Measurements from ENCODE around the gene SHROOM4.

The SHROOM4 gene

DNA sequence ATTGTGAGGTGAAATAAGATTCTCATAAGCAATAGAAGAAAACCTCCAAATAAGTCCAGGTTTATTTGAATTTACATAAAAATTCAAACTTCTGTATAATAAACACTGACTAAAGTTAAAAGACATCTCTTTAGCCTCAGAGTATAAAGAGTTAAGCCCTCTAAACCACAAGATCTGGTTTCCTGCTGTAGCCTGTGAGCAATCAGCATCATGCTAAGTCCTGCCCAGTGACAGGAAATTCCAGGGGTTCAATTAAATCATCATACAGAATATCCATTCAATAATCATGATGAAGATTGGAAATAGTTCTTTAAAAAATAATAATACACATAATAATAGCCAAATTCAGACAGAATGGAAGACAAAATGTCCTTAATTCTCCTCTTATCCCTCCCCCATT is 204.2 kb downstream of the SHROOM4 start:
- H3K4me1 ChIP-seq (ENCODE audit: control insufficient read depth, insufficient read depth, low read length) = no peaks in the 10 kb centered on the region
- no peaks in the 10 kb centered on the region for H3K9me3 ChIP-seq (ENCODE audit: control insufficient read depth, low read length)
- H3K36me3 ChIP-seq (ENCODE audit: control insufficient read depth, insufficient read depth, low read length) = no peaks in the 10 kb centered on the region
- H3K27me3 ChIP-seq (ENCODE audit: control insufficient read depth, insufficient read depth, low read length, poor library complexity, severe bottlenecking) = no peaks in the 10 kb centered on the region
- no peak overlapping the region for H3K27ac ChIP-seq (ENCODE audit: insufficient read depth, low read depth, low read length, poor library complexity, severe bottlenecking)
- no peak overlapping the region for H3K4me3 ChIP-seq (ENCODE audit: insufficient read depth, low read depth, low read length)

GRCh38 chrX:50606300-50606950 is 207.6 kb downstream of the SHROOM4 start:
- WGBS, 2 experiments = 10 to 15% methylated on average over 3 of the region's 3 CpGs
- H3K4me3 ChIP-seq (ENCODE audit: insufficient read depth, low read depth, low read length) = no peak overlapping the region

GRCh38 chrX:50596056-50596455 is 217.9 kb downstream of the SHROOM4 start:
- H3K27ac ChIP-seq (ENCODE audit: insufficient read depth, low read depth, low read length, poor library complexity, severe bottlenecking) = no peak overlapping the region
- H3K36me3 ChIP-seq (ENCODE audit: control insufficient read depth, insufficient read depth, low read length) = no peaks in the 10 kb centered on the region
- no peak overlapping the region for H3K4me3 ChIP-seq (ENCODE audit: insufficient read depth, low read depth, low read length)
- no peaks in the 10 kb centered on the region for H3K27me3 ChIP-seq (ENCODE audit: control insufficient read depth, insufficient read depth, low read length, poor library complexity, severe bottlenecking)
- H3K9me3 ChIP-seq (ENCODE audit: control insufficient read depth, low read length) = no peaks in the 10 kb centered on the region
- H3K4me1 ChIP-seq (ENCODE audit: control insufficient read depth, insufficient read depth, low read length) = no peaks in the 10 kb centered on the region

More at GRCh38 chrX:50606300-50606950, 207.6 kb downstream of the SHROOM4 start:
- Histone ChIP-seq H3K27ac (ENCODE audit: insufficient read depth, low read depth, low read length, poor library complexity, severe bottlenecking) (no peak overlapping the region), H3K9me3 (ENCODE audit: control insufficient read depth, low read length) (no peaks in the 10 kb centered on the region), H3K36me3 (ENCODE audit: control insufficient read depth, insufficient read depth, low read length) (no peaks in the 10 kb centered on the region), H3K27me3 (ENCODE audit: control insufficient read depth, insufficient read depth, low read length, poor library complexity, severe bottlenecking) (no peaks in the 10 kb centered on the region), H3K4me1 (ENCODE audit: control insufficient read depth, insufficient read depth, low read length) (no peaks in the 10 kb centered on the region)

GRCh38 chrX:50594788-50595187 is 219.2 kb downstream of the SHROOM4 start:
- H3K27ac ChIP-seq (ENCODE audit: insufficient read depth, low read depth, low read length, poor library complexity, severe bottlenecking) = no peak overlapping the region
- no peaks in the 10 kb centered on the region for H3K36me3 ChIP-seq (ENCODE audit: control insufficient read depth, insufficient read depth, low read length)
- no peaks in the 10 kb centered on the region for H3K9me3 ChIP-seq (ENCODE audit: control insufficient read depth, low read length)
- no peaks in the 10 kb centered on the region for H3K4me1 ChIP-seq (ENCODE audit: control insufficient read depth, insufficient read depth, low read length)
- no peaks in the 10 kb centered on the region for H3K27me3 ChIP-seq (ENCODE audit: control insufficient read depth, insufficient read depth, low read length, poor library complexity, severe bottlenecking)
- no peak overlapping the region for H3K4me3 ChIP-seq (ENCODE audit: insufficient read depth, low read depth, low read length)

DNA sequence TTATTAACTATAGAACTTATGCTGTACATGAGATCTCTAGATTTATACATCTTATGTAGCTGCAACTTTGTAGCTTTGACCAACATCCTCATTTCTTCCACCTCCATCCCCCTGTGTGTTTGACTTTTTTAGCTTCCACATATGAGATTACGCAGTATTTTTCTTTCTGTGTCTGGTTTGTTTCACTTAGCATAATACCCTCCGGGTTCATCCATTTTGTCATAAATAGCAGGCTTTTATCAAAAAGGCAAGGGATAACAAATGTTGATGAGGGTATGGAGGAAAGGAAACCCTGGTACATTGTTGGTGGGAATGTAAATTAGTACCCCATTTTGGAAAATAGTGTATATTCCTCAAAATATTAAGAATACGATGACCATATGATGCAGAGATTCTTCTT is 227.0 kb downstream of the SHROOM4 start:
- no peaks in the 10 kb centered on the region for H3K9me3 ChIP-seq (ENCODE audit: control insufficient read depth, low read length)
- H3K36me3 ChIP-seq (ENCODE audit: control insufficient read depth, insufficient read depth, low read length) = no peaks in the 10 kb centered on the region
- no peak overlapping the region for H3K27ac ChIP-seq (ENCODE audit: insufficient read depth, low read depth, low read length, poor library complexity, severe bottlenecking)
- H3K27me3 ChIP-seq (ENCODE audit: control insufficient read depth, insufficient read depth, low read length, poor library complexity, severe bottlenecking) = no peaks in the 10 kb centered on the region
- no peak overlapping the region for H3K4me3 ChIP-seq (ENCODE audit: insufficient read depth, low read depth, low read length)
- H3K4me1 ChIP-seq (ENCODE audit: control insufficient read depth, insufficient read depth, low read length) = no peaks in the 10 kb centered on the region
- 96 to 100% methylated on average over 2 to 3 of the region's 3 CpGs for WGBS, 2 experiments

DNA sequence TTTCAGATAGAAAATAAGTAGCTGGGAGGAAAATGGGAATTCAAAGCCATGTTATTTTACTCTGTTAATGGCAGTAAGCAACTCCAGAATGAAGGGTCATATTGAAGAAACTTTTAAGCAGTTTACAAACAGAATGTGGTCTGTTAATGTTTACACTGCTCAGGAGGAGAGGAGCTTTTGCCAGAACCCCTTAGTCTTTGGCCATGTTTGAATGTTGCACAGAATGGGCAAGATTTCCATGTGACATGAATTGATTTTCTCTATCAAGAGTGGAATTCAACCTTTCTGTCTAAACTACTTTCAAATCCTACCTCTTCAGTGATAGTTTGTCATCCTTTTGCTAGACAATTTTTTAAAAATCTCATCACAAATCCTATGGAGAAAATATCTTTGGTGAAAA is 227.6 kb downstream of the SHROOM4 start:
- H3K36me3 ChIP-seq (ENCODE audit: control insufficient read depth, insufficient read depth, low read length) = no peaks in the 10 kb centered on the region
- no peaks in the 10 kb centered on the region for H3K4me1 ChIP-seq (ENCODE audit: control insufficient read depth, insufficient read depth, low read length)
- H3K27me3 ChIP-seq (ENCODE audit: control insufficient read depth, insufficient read depth, low read length, poor library complexity, severe bottlenecking) = no peaks in the 10 kb centered on the region
- no peak overlapping the region for H3K27ac ChIP-seq (ENCODE audit: insufficient read depth, low read depth, low read length, poor library complexity, severe bottlenecking)
- H3K9me3 ChIP-seq (ENCODE audit: control insufficient read depth, low read length) = no peaks in the 10 kb centered on the region
- no peak overlapping the region for H3K4me3 ChIP-seq (ENCODE audit: insufficient read depth, low read depth, low read length)

DNA sequence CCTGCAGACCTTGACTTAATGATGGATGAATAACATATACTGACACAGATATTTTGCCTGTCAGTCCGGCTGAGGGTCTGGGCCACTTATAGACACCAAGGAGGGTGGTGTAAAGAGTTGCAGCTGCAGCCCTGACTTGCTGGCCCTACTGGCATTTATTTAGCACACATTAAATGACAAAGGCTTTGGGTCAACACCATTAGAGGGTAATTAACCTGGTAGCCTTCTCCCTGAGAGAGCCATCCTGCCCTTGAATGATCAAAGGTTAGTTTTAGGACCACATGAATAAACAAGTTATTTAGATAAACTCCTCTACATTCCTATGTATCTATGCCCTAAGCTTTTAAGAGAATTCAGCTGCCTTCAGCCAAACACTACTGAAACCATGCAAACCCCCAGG is 232.6 kb downstream of the SHROOM4 start:
- 50 to 67% methylated on average over 1 of the region's 1 CpG for WGBS, 2 experiments
- Histone ChIP-seq H3K36me3 (ENCODE audit: control insufficient read depth, insufficient read depth, low read length) (no peaks in the 10 kb centered on the region), H3K27me3 (ENCODE audit: control insufficient read depth, insufficient read depth, low read length, poor library complexity, severe bottlenecking) (no peaks in the 10 kb centered on the region), H3K4me3 (ENCODE audit: insufficient read depth, low read depth, low read length) (no peak overlapping the region), H3K27ac (ENCODE audit: insufficient read depth, low read depth, low read length, poor library complexity, severe bottlenecking) (no peak overlapping the region), H3K9me3 (ENCODE audit: control insufficient read depth, low read length) (no peaks in the 10 kb centered on the region), H3K4me1 (ENCODE audit: control insufficient read depth, insufficient read depth, low read length) (peaks cover 3% of the 10 kb centered on the region)

- Histone ChIP-seq H3K9me3 (ENCODE audit: control insufficient read depth, low read length) (no peaks in the 10 kb centered on the region), H3K27me3 (ENCODE audit: control insufficient read depth, insufficient read depth, low read length, poor library complexity, severe bottlenecking) (no peaks in the 10 kb centered on the region), H3K36me3 (ENCODE audit: control insufficient read depth, insufficient read depth, low read length) (no peaks in the 10 kb centered on the region), H3K27ac (ENCODE audit: insufficient read depth, low read depth, low read length, poor library complexity, severe bottlenecking) (no peak overlapping the region), H3K4me1 (ENCODE audit: control insufficient read depth, insufficient read depth, low read length) (peaks cover 3% of the 10 kb centered on the region), H3K4me3 (ENCODE audit: insufficient read depth, low read depth, low read length) (no peak overlapping the region)
- 27 to 29% methylated on average over 2 of the region's 2 CpGs for WGBS, 2 experiments
Observed at GRCh38 chrX:50579955-50580354, 234.0 kb downstream of the SHROOM4 start.

DNA sequence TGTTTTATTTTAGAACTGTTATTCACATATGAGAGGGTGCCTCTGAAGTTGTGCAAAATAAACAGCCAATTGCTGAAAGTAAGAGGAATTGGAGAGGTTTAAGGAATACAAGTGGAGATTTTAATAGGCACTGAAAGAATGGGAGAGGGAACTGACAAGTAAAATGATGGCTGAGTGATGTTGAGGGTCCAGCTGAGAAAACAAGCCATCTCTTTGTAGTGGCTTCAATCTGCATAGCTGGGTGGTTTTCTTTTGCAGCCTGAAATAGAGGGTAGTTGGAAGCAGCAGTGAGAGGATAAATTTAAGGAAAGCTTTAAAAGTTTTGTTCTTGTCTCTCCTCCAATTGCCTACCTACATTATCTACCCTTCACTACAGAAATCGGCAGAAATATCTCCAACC is 236.7 kb downstream of the SHROOM4 start:
- WGBS, 2 experiments = no CpG with 5 or more reads among the region's 1 CpG
- no peaks in the 10 kb centered on the region for H3K27me3 ChIP-seq (ENCODE audit: control insufficient read depth, insufficient read depth, low read length, poor library complexity, severe bottlenecking)
- no peak overlapping the region for H3K27ac ChIP-seq (ENCODE audit: insufficient read depth, low read depth, low read length, poor library complexity, severe bottlenecking)
- no peak overlapping the region for H3K4me3 ChIP-seq (ENCODE audit: insufficient read depth, low read depth, low read length)
- H3K4me1 ChIP-seq (ENCODE audit: control insufficient read depth, insufficient read depth, low read length) = peaks cover 3% of the 10 kb centered on the region
- H3K9me3 ChIP-seq (ENCODE audit: control insufficient read depth, low read length) = no peaks in the 10 kb centered on the region
- no peaks in the 10 kb centered on the region for H3K36me3 ChIP-seq (ENCODE audit: control insufficient read depth, insufficient read depth, low read length)

- Histone ChIP-seq H3K27ac (ENCODE audit: insufficient read depth, low read depth, low read length, poor library complexity, severe bottlenecking) (no peak overlapping the region), H3K4me3 (ENCODE audit: insufficient read depth, low read depth, low read length) (no peak overlapping the region), H3K9me3 (ENCODE audit: control insufficient read depth, low read length) (no peaks in the 10 kb centered on the region), H3K4me1 (ENCODE audit: control insufficient read depth, insufficient read depth, low read length) (no peaks in the 10 kb centered on the region), H3K36me3 (ENCODE audit: control insufficient read depth, insufficient read depth, low read length) (no peaks in the 10 kb centered on the region), H3K27me3 (ENCODE audit: control insufficient read depth, insufficient read depth, low read length, poor library complexity, severe bottlenecking) (no peaks in the 10 kb centered on the region)
- 58% methylated on average over 1 of the region's 1 CpG; no CpG with 5 or more reads in 1 of the 2 experiments for WGBS, 2 experiments
Observed at GRCh38 chrX:50567636-50568035, 246.4 kb downstream of the SHROOM4 start.

GRCh38 chrX:50565718-50566117 is 248.3 kb downstream of the SHROOM4 start:
- 74 to 94% methylated on average over 3 to 4 of the region's 4 CpGs for WGBS, 2 experiments
- Histone ChIP-seq H3K4me1 (ENCODE audit: control insufficient read depth, insufficient read depth, low read length) (no peaks in the 10 kb centered on the region), H3K9me3 (ENCODE audit: control insufficient read depth, low read length) (no peaks in the 10 kb centered on the region), H3K27me3 (ENCODE audit: control insufficient read depth, insufficient read depth, low read length, poor library complexity, severe bottlenecking) (no peaks in the 10 kb centered on the region), H3K4me3 (ENCODE audit: insufficient read depth, low read depth, low read length) (no peak overlapping the region), H3K27ac (ENCODE audit: insufficient read depth, low read depth, low read length, poor library complexity, severe bottlenecking) (no peak overlapping the region), H3K36me3 (ENCODE audit: control insufficient read depth, insufficient read depth, low read length) (no peaks in the 10 kb centered on the region)

All from ectodermal cell (in vitro differentiated cells).